NCI-H2029 (cell line): ENCODE results near the gene PTPRM.
A peak's percentile ranks its signal among the peaks of the same experiment; 100 is the strongest.

ENCODE experiments used
- DNase-seq: peaks from one replicate; lab custom pipeline; 2025; lab: John Stamatoyannopoulos, UW

PTPRM gene

GRCh38 chr18:8117006-8117371, 549.9 kb downstream of the PTPRM start:
- no peak for DNase-seq

- DNase-seq: no peak
Observed at GRCh38 chr18:8121101-8121500, 554.0 kb downstream of the PTPRM start.

GRCh38 chr18:8121942-8122480, 554.9 kb downstream of the PTPRM start:
- no peak for DNase-seq

- DNase-seq: no peak
Observed at GRCh38 chr18:8124232-8125146, 557.4 kb downstream of the PTPRM start.

- no peak for DNase-seq
Observed at GRCh38 chr18:8130096-8130495, 563.0 kb downstream of the PTPRM start.

GRCh38 chr18:8133032-8133431, 565.9 kb downstream of the PTPRM start:
- no peak for DNase-seq

GRCh38 chr18:8133888-8134287, 566.8 kb downstream of the PTPRM start:
- DNase-seq: no peak

- DNase-seq: no peak
Observed at GRCh38 chr18:8139127-8139527, 572.0 kb downstream of the PTPRM start.

GRCh38 chr18:8139891-8140406, 572.8 kb downstream of the PTPRM start:
- DNase-seq: no peak

- no peak for DNase-seq
Observed at GRCh38 chr18:8140841-8141501, 573.9 kb downstream of the PTPRM start.

- DNase-seq: no peak
Observed at GRCh38 chr18:8142131-8142711, 575.1 kb downstream of the PTPRM start.

GRCh38 chr18:8142932-8143331, 575.8 kb downstream of the PTPRM start:
- no peak for DNase-seq

GRCh38 chr18:8151181-8151580, 584.1 kb downstream of the PTPRM start:
- DNase-seq: no peak

- DNase-seq: no peak
Observed at GRCh38 chr18:8153887-8154583, 586.9 kb downstream of the PTPRM start.

GRCh38 chr18:8162802-8163201, 595.7 kb downstream of the PTPRM start:
- DNase-seq: peak; percentile 55

GRCh38 chr18:8163286-8163959, 596.3 kb downstream of the PTPRM start:
- DNase-seq: no peak

- DNase-seq: no peak
Observed at GRCh38 chr18:8165095-8165494, 598.0 kb downstream of the PTPRM start.

- no peak for DNase-seq
Observed at GRCh38 chr18:8167026-8167425, 599.9 kb downstream of the PTPRM start.

GRCh38 chr18:8167673-8168072, 600.6 kb downstream of the PTPRM start:
- no peak for DNase-seq

- DNase-seq: no peak
Observed at GRCh38 chr18:8169722-8170121, 602.6 kb downstream of the PTPRM start.

GRCh38 chr18:8174771-8175170, 607.7 kb downstream of the PTPRM start:
- DNase-seq: no peak
